Lung (tissue), 12 donors: ENCODE data around the gene RNF126. TPM values are rescaled to one million over a fixed set of nuclear protein-coding genes. Genes with fewer than 3 reads are reported as not detected.

Source experiments
- ATAC-seq: fragments of 200-7000 bp; cut with Tn5 transposase; one replicate; pipeline ENCODE4 v1.9.1; 2020; ENCODE audit warnings: moderate number of reproducible peaks; ENCODE audit not compliant: insufficient read depth, low FRiP score
- DNase-seq, 3 donors: peaks; one replicate each; pipeline ENCODE4 v3.0.0-alpha.2; 2013 to 2017
- H3K27ac ChIP-seq, 2 donors: one replicate each; pipeline ENCODE4 v1.5.1; 2013; ENCODE audit warnings: mild to moderate bottlenecking in 2 of 2, moderate library complexity in 2 of 2, control low read depth in 1 of 2, inconsistent platforms in 1 of 2, low read depth in 1 of 2, low read length in 1 of 2
- H3K27me3 ChIP-seq, 3 donors: one replicate each; pipeline ENCODE4 v1.5.1; 2013; ENCODE audit warnings: low read length in 2 of 3; ENCODE audit not compliant: control insufficient read depth in 3 of 3, insufficient read depth in 3 of 3
- H3K36me3 ChIP-seq, 4 donors: one replicate each; pipeline ENCODE4 v1.5.1; 2013; ENCODE audit warnings: low read length in 4 of 4, mild to moderate bottlenecking in 1 of 4, moderate library complexity in 1 of 4; ENCODE audit not compliant: control insufficient read depth in 4 of 4, insufficient read depth in 4 of 4
- H3K4me1 ChIP-seq, 5 donors: one replicate each; pipeline ENCODE4 v1.5.1; 2013; ENCODE audit warnings: low read length in 5 of 5, mild to moderate bottlenecking in 2 of 5, moderate library complexity in 1 of 5; ENCODE audit not compliant: control insufficient read depth in 5 of 5, insufficient read depth in 5 of 5
- H3K4me3 ChIP-seq: one replicate; pipeline ENCODE4 v1.5.1; 2013; ENCODE audit warnings: mild to moderate bottlenecking, control low read depth, moderate library complexity
- H3K9ac ChIP-seq, 2 donors: one replicate each; pipeline ENCODE4 v1.5.1; 2013; ENCODE audit warnings: low read length in 2 of 2, control low read depth in 1 of 2; ENCODE audit not compliant: insufficient read depth in 1 of 2
- H3K9me3 ChIP-seq, 4 donors: one replicate each; pipeline ENCODE4 v1.5.1; 2013; ENCODE audit warnings: low read length in 3 of 4, mild to moderate bottlenecking in 1 of 4, moderate library complexity in 1 of 4; ENCODE audit not compliant: control insufficient read depth in 4 of 4, insufficient read depth in 3 of 4
- WGBS, 2 donors: extraction: QIAGEN DNeasy Blood & Tissue Kit; methylation state at CpG; one replicate each; pipeline ENCODE4 v1.1.7; 2013; 5-methylcytosine and 5-hydroxymethylcytosine counted together
- polyA plus RNA-seq, 2 donors: library from polyadenylated mRNA; stranded (reverse); fragments of 200-250 nt; gene quantifications; one replicate each; pipeline ENCODE4 v1.2.1, GENCODE V29; 2013
- total RNA-seq, 2 donors: library from RNA; depleted of rRNA in 1 of 2; stranded (reverse); fragments of >200 nt in 1 of 2; gene quantifications; one replicate each; pipeline ENCODE4 v1.2.1, GENCODE V29; 2014 to 2021
- TF ChIP-seq, protein P1 (sequence below): IDR thresholded peaks from 2 replicates; pipeline ENCODE4 v1.5.1; 2012; ENCODE audit warnings: mild to moderate bottlenecking; ENCODE audit errors: control extremely low read depth, extremely low read depth
- donor health status: control.
- donor health status: control.
- donor health status: Bipolar disorder and iron deficiency.
- donor health status: healthy.
- donor health status: DM: yes; HTN: yes; CAD: no.

Gene RNF126
- total and polyA plus RNA-seq, 4 donors = 18.1 to 46.2 (median 37.1) TPM

DNA sequence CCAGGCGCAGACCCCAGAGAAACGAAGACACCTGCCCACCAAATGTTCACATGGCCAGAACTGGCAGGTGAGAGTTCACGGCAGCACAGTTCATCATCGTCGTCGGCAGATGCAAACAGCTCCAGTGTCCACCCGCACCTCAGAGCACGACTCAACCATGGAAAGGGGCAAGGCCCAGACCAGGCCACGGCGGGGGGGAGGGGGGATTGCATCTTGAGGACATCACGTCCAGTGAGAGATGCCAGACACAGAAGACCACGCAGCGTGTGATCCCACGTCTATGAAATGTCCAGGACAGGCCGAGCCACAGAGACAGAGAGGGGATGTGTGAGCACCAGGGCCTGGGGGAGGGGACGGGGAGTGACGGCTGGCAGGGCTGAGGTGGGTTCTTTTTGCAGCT is 7.3 kb downstream of the RNF126 start:
- Histone ChIP-seq H3K4me3 (no peak overlapping the region), H3K9me3 (no peaks in the 10 kb centered on the region), H3K36me3 (peaks cover 2 to 43% (median 5%) of the 10 kb centered on the region in 4 donors), H3K27ac (no peak overlapping the region), H3K27me3 (no peaks in the 10 kb centered on the region), H3K9ac (no peak overlapping the region), H3K4me1 (peaks cover 0 to 25% (median 2%) of the 10 kb centered on the region in 5 donors)
- no peak for DNase-seq
- TF ChIP-seq, protein P1, sequence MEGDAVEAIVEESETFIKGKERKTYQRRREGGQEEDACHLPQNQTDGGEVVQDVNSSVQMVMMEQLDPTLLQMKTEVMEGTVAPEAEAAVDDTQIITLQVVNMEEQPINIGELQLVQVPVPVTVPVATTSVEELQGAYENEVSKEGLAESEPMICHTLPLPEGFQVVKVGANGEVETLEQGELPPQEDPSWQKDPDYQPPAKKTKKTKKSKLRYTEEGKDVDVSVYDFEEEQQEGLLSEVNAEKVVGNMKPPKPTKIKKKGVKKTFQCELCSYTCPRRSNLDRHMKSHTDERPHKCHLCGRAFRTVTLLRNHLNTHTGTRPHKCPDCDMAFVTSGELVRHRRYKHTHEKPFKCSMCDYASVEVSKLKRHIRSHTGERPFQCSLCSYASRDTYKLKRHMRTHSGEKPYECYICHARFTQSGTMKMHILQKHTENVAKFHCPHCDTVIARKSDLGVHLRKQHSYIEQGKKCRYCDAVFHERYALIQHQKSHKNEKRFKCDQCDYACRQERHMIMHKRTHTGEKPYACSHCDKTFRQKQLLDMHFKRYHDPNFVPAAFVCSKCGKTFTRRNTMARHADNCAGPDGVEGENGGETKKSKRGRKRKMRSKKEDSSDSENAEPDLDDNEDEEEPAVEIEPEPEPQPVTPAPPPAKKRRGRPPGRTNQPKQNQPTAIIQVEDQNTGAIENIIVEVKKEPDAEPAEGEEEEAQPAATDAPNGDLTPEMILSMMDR = no peak
- no peak for ATAC-seq
- WGBS, 2 donors = 83 to 85% methylated on average over 17 of the region's 17 CpGs

DNA sequence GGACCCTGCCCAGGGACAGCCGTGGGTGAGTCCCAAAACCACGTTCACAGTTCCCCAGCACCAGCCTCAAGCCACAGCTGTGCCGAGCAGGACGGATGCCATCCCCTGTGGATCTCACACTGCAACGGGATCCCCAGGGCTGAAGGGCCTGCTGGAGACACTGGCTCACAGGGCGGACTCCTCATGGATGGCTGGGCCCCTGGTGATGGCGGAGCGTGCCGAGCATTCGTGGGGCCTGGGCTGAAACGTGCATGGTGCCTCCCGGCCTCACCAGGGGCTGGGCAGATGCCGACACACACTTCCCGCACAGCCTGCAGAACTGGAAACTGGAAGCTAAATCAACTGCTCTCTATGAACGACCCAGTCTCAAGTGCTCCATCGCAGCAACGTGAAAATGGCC is 9.6 kb downstream of the RNF126 start:
- ATAC-seq (no peak), DNase-seq (no peak)
- WGBS, 2 donors = 85 to 92% methylated on average over 17 of the region's 17 CpGs
- no peaks in the 10 kb centered on the region for H3K9me3 ChIP-seq
- H3K4me1 ChIP-seq = peaks cover 0 to 3% (median 0%) of the 10 kb centered on the region in 5 donors
- peaks cover 2 to 58% (median 10%) of the 10 kb centered on the region in 4 donors for H3K36me3 ChIP-seq
- H3K27ac ChIP-seq = no peak overlapping the region
- TF ChIP-seq, protein P1 = no peak
- H3K9ac ChIP-seq = no peak overlapping the region
- H3K27me3 ChIP-seq = no peaks in the 10 kb centered on the region
- H3K4me3 ChIP-seq = no peak overlapping the region

GRCh38 chr19:652467-653389 is 10.3 kb downstream of the RNF126 start:
- 94 to 95% methylated on average over 45 to 54 of the region's 54 CpGs for WGBS, 2 donors
- Histone ChIP-seq H3K27ac (no peak overlapping the region), H3K9me3 (no peaks in the 10 kb centered on the region), H3K4me3 (no peak overlapping the region), H3K27me3 (no peaks in the 10 kb centered on the region), H3K4me1 (no peaks in the 10 kb centered on the region), H3K9ac (no peak overlapping the region), H3K36me3 (peaks cover 2 to 60% (median 10%) of the 10 kb centered on the region in 4 donors)
- no peak for DNase-seq
- TF ChIP-seq, protein P1 = no peak
- ATAC-seq = no peak
